HG02938 (cell line): Measurements from ENCODE around the gene ARIH2.

Experiments
- ATAC-seq: cut with Tn5 transposase; IDR thresholded peaks from one replicate; pipeline ENCODE4 v1.9.1; 2021; ENCODE audit warnings: mild to moderate bottlenecking, moderate library complexity; ENCODE audit not compliant: unreplicated experiment

ARIH2 gene

DNA sequence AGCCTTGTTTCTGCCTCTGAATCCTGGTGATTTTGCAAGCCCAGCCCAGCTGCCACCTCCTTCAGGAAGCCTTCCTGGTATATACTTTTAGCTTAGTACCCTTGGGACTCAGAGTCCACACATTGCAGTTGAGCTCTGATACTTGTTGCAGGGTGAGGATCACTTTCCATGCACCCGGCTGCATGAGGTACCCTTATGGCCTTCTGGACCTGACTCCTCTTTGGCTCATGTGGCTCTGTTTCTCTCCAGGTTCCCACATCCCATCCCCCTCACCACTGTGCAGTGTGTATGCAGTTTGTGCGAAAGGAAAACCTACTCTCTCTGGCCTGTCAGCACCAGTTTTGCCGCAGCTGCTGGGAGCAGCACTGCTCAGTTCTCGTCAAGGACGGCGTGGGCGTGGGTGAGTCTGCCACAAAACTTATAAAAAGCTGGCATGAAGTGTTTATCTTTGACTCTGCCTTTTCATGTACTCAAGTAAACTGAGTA lies 48.3 kb downstream of the ARIH2 start:
- no peak for ATAC-seq

GRCh38 chr3:48970586-48970985 lies 51.9 kb downstream of the ARIH2 start:
- no peak for ATAC-seq

DNA sequence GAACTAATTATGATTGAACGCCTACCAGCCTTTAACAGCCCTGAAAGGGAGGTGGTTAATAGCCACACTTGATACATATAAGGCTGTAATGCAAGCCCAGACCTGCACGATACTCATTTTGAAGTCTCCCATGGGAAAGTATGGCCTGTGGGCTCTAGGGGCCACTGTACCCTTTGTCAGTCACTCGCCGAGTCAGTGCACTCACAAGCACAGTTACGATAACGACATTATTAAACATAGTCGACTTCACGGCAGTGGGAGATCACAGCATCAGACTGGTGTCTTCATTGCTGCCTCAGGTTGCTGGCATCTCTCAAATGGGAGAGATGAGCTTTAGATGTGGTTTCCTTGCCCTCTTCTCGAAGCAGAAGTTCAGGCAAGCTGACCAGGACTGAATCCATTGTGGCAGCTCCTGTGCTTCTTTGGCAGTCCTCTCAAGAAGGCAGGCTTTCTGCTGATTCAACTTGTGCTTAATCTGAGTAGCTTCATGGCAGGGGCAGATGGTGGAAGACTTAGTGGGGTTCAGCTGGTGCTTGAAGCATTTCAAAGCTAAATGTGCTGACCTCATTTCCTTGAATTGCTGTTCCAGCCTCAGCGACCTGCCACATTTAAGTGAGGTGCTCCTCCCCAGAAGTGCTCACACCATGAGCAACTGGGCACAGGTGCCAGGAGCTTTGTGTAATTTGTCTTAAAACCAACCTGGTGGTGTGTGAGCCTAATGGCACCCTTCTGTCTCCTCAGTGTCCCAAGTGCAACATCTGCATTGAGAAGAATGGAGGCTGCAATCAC lies 55.6 kb downstream of the ARIH2 start:
- ATAC-seq, result no peak

DNA sequence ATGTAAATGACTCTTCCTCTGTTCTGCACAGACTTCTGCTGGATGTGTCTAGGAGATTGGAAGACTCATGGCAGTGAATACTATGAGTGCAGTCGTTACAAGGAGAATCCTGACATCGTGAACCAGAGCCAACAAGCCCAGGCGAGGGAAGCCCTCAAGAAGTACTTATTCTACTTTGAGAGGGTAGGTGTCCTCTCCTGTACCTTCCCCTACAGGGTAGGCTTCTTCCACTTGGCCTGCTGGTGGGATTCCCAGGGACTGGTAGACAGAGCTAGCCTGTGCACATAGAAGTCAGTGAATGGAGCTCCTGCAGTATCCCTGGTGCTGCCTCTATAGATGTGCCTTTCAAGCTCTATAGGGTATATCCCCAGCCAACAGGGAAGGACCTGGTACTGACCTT lies 60.8 kb downstream of the ARIH2 start:
- ATAC-seq, result no peak

DNA sequence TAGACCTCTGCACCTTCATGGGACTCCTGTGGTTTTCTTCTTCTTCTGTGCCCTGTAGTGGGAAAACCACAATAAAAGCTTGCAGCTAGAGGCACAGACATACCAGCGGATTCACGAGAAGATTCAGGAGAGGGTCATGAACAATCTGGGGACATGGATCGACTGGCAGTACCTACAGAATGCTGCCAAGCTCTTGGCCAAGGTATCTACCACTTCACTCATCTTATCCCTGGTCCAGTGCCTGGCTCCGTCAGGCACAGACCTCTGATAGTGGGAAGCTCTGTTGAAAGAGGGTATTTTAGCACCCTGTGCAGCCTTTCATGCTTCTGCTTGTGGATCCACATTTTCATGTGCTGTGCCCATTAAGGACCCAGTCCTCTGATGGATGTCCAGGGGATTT lies 61.7 kb downstream of the ARIH2 start:
- ATAC-seq, result no peak

- ATAC-seq, result no peak
Measured at GRCh38 chr3:48982016-48982415, 63.4 kb downstream of the ARIH2 start.

GRCh38 chr3:48982686-48983085 lies 64.0 kb downstream of the ARIH2 start:
- ATAC-seq, result no peak

DNA sequence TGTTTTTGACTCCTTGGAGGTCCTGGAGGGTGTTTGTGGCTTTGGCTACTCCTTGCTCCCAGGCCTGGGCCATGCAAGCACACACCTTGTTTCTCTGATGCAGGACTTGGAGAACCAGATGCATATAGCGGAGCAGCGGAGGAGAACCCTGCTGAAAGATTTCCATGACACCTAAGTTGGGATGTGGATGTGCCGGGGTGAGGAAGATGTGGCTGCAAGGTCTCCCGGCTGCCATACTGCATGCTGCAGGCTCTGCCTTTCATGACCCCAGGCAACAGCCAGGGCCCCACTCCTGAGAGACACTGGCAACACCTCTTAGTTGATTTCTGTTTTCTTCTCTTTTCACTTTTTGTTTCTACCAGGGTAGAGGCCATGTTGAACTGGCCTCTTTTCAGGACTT lies 64.5 kb downstream of the ARIH2 start:
- ATAC-seq, result no peak

- no peak for ATAC-seq
Measured at GRCh38 chr3:48984663-48985062, 66.0 kb downstream of the ARIH2 start.

DNA sequence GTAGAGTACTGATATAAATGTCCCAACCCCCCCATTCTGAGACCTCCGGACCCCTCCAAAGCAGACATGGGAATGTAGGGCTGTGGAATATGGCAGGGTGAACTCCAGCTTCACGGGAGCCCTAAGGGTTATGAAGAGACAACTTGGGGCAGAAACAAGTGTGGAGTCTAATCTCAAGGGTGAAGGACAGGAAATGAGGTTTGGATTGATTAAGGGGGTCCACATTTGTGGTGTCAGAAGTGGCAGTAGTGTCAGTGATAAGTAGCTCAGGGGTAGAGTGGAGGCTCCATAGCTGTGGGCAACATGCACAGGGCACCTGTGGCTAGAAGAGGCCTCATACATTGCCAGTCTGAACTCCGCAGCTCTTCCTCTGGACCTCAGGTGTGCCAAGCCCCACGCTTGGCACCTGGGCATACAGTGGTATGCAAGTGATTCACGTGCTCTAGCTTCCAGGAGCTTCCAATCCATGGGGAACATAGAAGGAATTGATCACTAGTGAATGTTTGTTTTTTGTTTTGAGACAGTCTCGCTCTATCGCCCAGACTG lies 67.3 kb downstream of the ARIH2 start:
- ATAC-seq, result no peak

- ATAC-seq, result no peak
Measured at GRCh38 chr3:48989126-48989795, 70.6 kb downstream of the ARIH2 start.

DNA sequence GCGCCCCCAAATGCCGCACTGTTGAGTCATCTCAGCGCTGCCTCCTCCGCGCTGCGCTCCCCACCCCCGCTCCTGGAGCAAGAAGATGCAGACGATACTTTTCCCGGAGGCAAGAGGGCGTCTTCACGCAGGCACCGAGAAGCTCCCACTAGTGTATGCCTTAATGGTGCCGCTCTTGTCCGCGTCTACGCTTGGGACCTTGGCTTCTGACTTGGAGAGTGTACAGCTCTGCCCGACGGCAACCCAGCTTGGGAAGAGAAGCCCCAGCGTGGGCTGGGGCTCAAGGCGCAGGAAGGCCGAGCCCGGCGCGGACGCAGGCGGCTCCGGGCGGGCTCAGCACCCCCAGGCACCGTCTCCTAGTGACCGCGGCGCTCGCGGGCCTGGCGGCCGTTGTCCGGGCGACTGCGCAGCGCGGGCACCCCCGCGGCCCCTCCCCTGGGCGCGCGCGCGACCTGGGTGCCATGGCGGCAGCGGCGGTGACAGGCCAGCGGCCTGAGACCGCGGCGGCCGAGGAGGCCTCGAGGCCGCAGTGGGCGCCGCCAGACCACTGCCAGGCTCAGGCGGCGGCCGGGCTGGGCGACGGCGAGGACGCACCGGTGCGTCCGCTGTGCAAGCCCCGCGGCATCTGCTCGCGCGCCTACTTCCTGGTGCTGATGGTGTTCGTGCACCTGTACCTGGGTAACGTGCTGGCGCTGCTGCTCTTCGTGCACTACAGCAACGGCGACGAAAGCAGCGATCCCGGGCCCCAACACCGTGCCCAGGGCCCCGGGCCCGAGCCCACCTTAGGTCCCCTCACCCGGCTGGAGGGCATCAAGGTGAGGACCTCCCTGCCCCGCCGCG lies 71.4 kb downstream of the ARIH2 start, which contains the start of gene P4HTM:
P4HTM (plus strand) TSS at position 446 of the 840 bp plus-strand sequence; CDS start at position 462, 16 bp downstream.
- peak; percentile 44 for ATAC-seq

GRCh38 chr3:48990636-48991469 lies 72.2 kb downstream of the ARIH2 start:
- no peak for ATAC-seq

DNA sequence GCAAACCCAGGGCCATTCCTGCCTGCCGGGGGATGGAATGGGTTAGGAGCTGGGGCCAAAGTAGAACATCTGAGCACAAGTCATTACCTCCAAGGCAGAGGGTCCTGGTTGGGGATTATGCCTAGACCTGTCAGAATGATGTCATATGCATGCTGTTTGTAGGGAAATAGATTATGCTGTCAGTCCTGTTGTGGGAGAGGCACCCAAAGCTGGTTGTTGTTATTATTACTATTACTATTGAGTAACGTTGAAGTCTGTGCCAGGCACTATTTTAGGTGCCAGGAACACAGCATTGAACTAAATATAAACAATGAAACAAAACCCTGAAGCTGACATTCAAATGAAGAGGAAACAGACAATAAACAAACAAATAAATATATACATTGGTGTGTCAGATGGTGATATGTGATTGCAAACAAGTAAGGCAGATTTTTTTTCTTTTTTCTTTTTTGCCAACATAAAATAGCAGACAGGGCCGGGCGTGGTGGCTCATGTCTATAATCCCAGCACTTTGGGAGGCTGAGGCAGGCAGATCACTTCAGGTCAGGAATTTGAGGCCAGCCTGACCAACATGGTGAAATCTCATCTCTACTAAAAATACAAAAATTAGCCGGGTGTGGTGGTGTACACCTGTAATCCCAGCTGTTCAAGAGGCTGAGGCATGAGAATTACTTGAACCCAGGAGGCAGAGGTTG lies 73.4 kb downstream of the ARIH2 start:
- ATAC-seq, result no peak

- ATAC-seq, result no peak
Measured at GRCh38 chr3:48993834-48994233, 75.2 kb downstream of the ARIH2 start.

GRCh38 chr3:48996640-48997039 lies 78.0 kb downstream of the ARIH2 start:
- no peak for ATAC-seq

DNA sequence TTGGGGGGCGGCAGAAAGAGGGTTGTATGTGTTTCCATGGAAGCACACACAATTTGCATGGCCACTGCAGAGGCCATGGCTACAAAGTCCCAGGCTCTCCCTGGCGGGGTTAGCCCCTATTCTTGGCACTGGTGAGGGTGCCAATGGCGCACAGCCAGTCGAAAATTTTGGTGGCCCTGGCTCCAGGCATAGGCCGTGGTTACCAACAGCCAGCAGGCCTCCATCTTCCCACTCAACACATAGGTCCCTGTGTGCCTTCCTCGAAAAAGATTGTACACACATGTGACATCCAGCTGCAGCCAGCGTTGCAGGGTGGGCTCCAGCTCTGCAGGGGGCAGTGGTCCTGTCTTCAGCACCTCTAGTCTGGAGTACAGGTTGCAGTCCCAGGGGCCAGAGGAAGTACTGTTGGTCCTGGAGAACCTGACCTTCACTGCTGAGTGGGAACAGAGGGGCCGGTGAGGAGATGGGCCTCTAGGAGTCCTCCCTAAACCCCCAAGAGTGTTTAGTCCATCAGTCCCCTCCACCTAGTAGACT lies 78.5 kb downstream of the ARIH2 start:
- no peak for ATAC-seq

DNA sequence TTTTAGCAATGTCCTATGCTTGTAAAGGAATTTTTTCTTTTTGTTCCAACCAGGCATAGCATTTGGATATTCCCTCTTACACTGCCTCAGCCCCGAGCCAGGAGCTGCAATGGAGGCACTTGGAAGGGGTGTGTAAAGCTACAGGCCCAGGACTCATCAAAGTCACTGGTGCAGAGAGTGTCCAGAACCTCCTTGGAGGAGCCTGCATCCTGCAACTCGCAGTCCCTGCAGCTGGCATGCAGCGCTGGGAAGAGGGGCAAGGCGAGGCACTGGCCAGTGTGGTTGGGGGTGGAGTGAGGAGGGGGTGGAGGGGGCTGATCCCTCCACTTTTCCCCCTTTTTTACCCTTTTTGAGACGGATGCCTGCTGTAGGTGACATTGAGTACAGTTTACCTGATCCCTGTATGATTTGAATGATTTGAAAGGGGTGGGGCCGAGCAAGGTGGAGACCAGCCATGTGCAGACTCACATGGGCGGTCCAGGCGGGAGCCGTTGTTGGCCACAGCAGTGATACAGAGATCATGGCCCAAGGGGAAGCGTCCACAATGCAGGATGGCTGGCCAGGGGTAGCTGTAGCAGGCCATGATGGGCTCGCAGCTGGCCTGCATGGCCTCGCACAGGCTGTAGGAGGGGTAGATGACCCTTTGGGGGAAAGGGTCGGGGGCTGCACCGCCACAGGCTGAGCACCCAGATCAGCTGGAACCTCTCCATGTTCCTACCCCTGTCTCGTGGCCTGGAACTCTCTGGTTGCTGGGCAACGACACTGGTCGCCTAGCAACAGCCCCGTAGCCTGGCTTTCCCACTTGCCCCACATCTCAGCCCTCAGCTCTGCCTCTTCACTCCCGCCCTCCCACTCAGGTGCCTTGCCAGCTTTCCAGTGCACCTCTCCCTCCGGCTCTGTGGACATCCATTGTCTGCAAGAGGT lies 79.3 kb downstream of the ARIH2 start:
- no peak for ATAC-seq
